Stimulated activated CD4-positive, alpha-beta T cell treated with anti-CD3 and anti-CD28 coated beads, Interleukin-4, amount 100 ng/mL, for 1 hour (primary cell): Measurements from ENCODE around the gene DGKD.

ENCODE experiments used
- DNase-seq: peaks from one replicate; pipeline ENCODE4 v3.0.0-alpha.2; 2020

DGKD gene

DNA sequence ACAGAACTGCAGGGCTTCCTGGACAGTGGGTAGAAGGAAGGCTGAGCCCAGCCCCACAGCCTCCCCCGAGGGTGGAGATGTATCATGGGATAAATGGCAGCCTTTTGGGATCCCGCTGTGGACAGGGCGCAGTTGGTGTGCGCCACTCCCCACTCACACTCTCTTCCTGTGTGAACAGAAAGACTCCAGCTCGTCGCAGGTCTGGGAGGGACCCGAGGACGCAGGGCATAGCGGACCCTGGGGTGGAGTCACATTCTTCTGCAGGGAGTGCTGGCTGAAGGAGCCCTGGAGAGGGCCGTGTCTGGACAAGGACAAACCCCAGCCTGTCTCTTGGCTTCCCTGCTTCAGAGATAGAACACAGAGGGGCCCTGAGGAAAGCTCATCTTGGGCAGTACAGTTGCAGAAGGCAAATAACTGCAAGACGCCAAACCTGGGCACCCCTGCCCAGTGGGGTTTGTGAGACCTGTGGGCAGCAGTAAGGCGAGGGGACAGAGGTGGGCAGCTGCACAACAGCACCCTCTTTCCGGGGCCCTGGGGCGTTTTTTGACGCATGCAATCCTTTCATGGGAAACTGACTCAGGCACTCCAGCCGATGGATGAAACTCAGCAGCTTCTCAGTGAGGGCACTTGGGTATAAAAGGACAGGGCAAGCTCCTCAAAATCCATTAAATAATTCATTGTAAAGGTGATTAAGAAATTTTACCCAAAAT lies 110.4 kb downstream of the DGKD start:
- no peak for DNase-seq

DNA sequence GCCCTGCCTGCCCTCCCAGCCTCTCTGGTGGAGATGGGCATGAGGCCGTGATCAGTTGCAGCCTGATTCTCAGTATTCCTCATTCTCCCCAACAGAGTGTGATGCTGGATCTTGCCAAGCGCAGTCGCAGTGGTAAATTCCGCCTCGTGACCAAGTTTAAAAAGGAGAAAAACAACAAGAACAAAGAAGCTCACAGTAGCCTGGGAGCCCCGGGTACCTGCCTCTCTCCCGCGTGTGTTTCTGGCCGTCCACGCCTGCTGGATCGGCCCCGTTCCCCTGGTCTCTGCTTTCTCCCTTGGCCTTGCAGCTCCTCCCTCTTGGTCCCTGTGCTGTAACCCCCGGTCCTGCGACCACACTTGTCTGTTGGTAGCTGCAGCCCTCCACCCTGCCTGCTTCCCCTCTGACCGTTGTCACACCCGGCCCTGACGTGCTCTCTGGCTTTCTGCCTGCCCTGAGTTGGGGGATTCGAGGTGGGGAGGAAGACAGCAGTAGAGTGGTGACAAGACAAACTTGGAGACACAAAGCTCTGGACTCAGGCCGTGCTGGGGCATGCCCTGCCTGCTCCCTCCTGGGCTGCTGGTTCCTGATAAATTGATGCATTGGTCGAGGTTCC lies 112.8 kb downstream of the DGKD start:
- no peak for DNase-seq

DNA sequence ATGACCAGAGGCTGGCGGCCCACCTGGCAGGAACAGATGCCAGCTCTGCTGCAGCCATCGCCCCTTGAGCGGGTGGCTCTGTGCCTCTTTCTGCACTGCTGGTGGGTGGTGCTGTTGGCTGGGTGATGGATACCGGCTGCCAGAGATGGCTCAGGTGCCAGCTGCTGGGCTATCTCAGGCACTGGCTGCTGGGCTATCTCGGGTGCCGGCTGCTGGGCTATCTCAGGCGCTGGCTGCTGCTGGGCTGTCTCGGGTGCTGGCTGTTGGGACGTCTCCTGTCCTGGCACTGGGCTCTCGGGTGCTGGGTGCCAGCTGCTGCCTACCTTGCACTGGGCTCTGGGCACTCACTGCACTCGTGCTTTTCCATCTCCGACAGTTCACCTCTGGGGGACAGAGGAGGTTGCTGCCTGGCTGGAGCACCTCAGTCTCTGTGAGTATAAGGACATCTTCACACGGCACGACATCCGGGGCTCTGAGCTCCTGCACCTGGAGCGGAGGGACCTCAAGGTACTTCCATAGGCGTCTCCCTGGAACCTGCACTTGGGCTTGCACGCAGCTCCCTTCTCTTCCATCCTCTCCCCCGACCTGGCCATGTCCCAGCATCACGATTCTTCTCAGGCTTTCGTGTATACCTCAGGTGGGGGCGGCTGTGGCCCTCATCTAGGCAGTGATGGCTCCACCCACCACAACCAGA lies 113.9 kb downstream of the DGKD start:
- no peak for DNase-seq

DNA sequence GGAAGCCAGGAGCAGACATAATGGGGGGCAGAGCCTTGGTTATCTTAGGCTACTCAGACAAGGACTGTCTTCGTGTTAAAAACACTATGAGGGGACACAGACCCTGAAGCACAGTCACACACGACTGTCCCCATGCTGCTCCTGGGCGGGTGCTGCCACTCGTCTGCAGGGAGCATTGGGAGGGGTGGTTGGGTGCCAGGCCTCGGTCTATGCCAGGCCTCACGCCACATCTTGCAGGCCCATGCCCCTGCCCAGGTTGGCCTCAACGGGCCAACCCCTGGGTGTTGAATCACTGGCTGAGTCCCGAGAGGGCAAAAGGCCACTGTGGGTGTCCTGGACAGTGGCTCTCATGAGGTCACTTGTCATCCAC lies 114.4 kb downstream of the DGKD start:
- no peak for DNase-seq

DNA sequence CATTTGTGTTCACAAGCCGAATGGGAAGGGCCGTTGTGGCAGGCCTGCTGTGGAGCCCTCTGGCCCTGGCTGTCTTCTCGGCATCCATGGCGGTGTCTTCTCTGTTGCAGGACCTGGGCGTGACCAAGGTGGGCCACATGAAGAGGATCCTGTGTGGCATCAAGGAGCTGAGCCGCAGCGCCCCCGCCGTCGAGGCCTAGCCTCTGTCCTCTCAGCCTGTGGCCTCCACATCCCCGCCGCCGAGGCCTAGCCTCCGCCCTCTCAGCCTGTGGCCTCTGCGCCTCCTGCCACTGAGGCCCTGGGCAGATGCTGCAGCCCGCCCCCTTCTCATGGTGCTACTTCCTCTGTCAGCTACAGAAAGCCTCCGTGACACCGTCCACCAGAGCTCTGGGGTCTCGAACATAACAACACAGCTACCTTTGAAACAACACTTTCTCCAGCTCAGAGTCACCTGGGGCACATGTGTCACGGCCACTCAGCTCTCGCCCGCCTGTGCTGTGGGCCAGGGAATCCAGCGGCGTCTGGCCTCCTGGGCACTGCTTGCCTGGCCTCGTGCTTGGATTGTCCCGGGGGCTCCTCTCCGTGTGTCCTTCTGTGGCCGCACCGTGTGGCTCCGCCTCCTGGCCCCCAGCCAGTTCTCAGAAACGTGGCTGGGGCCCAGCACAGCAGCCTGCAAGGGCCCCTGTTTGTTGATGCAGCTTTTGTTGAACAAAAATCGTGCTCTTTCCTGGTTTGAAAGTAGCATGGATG lies 115.1 kb downstream of the DGKD start:
- no peak for DNase-seq

DNA sequence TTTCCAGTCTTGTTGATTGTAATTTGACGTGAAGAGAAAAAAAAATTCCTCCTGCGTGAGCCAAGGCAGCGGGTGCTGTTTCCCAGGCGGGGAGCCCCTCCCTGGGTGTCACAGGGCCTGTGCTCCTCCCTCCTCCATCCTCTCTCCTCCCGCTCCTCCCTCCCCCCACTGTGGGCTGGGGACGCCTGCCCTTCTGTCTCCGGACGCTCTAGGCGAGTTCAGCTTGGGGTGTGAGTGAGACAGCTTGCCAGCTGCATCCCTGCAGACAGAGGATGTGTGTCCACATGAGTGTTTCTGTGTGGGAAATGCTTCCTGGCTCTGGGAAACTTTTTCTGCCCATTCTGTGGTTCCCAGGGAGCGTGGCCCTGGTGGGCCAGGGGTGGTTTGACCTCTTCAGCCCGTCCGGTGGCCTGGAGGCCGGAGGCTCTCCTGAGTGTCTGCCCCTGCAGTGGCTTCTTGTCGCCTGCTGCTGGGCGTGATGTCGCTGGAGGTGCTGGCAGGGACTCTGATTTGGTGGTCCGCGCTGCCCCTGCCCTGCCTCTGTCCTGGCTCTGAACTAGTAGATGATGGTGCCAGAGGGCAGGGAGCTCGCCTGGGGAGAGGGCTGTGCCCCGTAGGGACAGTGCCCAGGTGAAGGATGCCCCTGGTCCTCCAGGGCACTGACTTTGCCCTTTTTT lies 115.9 kb downstream of the DGKD start:
- no peak for DNase-seq

DNA sequence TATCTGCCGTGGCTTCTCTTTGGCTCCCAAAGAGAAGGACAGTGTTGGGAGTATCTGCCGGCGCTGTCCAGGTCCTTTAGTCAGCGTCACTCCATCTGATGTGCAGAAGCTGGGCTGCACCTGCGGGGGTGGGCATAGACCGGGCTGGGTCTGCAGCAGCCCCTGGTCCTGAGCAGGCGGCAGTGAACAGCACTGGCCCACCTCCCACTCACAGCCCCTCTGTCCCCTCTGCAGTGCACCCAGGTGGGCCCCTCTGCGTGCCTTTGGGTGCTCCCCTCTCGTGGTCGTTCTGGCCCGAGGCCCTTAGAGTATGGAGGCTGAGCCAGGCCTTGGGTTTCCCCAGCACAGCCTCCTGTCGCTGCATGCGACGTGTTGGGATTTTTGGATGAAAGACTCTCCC lies 116.5 kb downstream of the DGKD start:
- no peak for DNase-seq

DNA sequence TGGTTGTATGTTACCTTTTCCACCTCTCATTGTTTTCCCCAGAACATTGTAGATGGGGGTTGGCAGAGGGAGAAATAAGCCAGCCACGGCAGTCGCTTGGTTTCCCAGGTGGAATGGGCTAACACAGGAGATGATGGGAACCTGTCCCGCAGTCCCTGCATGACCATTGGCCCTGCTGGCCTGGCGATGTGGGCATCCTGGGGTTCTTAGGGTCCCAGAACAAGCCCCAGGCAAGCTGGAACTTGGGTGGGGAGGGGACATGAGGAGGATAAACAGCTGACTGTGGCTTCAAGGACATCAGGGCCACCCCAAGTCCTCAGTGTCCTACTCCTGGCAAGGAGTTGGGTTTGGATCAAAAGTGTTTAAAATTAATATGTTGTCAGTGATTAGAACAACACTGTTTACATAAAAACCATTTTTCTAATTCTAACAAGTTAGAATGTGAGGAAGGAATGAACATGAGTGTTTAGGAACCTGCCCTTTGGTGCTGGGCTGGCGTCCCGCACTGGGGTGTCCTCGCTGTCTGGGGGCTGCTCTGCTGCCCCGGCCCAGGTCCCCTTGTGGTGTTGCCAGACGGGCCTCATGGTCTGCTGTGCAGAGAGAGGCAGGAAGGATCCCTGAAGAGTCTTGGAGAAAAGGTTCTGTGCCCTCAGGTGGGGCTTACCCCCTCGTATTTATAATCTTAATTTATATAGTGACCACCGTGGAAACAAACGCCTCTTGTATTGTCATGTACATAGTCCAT lies 117.2 kb downstream of the DGKD start:
- DNase-seq, result no peak

DNA sequence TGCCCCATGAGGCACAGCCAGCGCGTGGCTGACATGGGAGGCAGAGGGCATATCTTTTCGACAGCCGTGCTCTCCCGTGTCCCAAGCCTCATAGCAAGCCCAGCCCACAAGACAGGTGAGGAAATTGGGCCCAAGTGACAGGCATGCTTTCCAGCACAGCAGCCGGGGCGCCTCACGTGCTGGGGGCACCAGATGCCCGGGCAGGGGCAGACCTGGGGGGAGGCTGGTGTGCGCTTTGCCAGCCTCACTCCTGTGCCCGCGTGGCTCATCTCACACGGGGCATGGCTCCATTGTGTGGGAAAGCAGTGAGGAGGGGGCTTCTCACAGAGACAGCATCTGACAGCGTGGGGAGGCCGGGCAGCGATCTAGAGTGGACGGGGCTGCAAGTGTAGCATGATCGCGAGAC lies 119.1 kb downstream of the DGKD start:
- no peak for DNase-seq

DNA sequence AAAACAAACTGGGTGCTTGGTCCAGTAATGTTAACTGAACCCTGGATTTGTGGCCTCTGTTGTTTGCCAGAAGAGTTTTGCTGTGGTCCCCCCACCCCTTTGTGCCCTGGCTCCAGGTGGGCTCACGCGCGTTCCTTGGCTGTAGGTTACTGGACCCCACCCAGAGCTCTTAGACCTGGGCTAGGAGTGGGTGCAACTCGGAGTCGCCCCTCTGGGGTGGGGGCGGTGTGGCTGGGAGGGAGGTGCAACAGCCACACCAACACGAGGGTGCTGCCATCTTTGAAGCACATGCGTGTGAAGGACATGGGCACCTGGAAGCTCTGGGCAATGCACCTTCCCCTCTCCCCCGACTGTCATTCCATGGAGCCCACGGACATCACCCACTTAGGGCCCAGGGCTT lies 119.6 kb downstream of the DGKD start:
- no peak for DNase-seq

DNA sequence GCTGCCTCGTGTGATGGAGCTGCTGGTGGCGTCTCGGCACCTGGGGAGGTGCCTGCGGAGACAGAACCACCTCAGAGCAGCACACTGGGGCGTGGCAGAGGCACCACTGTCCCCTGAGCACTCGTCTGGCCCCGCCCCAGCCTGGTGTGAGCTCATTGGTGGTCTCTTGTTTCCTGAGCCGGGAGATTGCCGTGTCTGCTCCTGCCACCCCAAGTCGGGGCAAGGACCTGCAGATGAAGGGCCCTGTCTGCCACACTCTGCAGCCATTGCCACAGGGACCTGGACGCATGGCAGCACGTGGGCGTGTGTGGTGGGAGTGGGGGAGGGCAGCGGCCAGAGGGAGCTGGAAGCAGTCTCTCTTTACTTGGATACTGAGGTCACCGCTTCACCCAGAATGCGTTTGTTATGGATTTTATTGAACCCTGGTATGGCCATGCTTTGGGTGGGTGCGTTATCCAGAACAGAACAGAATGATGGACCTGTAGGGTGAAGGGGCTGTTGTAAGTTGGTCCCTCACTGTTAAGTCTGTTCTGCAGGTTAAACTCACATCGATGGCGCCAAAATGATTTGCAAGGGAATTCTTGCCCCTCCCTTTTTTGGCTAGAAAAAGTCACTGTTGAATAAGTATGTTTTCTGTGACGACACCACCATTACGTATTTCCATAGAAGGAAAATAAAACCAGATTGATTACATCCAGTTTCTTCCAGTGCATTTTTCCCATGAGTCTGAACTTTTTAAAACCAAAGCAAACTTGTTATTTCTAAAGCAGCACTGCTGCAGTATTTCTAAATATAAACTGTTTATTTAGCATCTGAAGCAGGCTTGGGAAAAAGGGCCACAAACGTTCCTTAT lies 120.2 kb downstream of the DGKD start:
- no peak for DNase-seq

DNA sequence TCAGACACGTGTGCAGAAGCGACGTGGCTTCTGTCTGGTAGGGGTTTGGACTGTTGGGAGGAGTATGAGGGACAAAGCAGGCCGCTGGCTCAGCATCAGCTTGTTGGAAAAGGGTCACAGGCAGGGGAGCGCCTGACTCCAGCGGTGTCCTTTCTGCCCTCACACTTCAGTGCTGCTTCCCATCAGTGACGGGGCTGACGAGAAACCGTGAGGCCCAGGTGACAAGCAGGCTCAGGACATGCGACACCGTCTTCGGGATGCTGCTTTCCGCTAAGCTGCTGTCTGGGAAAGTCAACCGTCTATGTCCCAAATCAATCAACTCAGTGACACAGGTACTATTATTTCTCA lies 121.7 kb downstream of the DGKD start:
- no peak for DNase-seq

DNA sequence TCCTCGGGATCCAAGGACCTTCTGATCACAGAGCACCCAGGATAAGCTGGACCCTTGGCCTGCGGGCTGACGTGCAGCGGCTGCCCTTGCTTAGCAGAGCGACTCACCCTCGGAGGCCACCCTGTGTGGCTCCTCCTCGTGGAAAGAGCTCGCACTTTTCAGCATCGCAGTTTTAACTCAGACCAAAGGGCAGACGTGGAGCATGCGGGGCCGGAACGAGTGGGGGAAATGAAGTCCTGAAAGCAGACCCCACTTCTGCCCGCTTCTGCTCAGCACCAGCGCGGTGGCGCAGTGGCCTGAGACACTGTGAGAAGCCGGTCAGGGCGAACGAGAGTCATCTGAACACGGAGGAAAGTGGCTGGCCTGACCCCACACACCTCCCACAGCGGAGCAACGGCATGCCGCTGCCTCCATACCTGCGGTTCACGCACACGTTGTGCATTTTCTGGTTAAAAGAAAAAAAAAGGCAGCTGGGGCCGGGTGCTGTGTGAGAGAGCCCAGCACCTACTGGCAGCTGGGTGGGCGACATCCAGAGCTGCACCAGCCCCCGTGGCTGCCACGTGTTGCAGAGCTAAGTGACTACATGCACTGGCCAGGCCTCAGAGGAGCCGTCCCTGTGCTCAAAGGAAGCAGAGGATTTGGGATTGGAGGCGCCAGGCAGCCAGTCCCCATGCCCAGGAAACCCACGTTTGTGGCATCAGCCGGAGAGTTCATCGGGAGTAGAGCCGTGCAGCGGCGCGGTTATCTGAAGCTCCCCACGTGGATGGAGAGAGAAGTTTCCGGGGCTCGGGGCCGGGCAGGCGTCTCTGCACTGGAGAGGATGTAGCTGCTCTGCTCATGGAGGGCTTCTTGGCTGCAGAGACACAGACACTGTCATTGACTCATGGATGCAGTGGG lies 122.6 kb downstream of the DGKD start:
- DNase-seq, result no peak

DNA sequence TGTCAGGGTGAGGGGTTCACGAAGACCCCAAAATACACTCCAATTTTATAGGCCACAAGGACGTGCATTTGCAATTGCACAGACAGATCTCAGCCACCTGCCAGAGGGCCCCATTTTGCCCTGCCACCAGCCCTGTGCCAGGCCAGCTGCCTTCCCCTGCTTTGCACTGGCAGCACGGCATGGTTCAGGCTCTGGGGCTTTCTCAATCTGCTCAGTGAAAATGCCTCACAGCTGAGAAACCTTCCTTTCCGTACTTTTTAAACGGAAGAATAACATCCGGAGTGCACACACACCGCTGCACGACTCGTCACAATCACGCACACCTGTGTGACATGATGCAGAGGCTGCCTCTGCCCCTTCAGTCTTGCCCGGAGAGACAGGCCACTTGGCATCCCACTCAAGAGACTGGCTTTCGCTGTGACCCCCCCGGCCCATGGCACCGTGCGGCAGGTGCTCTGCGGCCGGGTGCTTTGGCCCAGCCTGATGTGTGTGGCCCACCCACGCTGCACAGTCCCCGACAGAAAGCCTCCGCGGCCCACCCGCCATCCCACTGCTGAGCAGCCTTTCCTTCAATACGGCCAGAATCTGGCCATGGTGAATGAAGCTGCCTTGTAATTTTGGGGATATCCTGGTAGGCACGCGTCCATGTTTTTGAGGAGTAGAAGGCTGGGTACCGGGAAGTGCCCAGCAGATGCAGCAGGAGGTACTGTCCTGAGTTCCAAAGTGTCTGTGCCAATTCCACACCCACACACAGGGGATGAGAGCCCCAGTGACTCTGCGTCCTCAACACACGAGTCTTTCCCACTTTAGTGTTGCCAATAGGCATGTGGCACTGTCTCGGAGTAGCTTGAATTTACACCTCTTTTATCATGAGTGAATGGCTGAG lies 123.5 kb downstream of the DGKD start:
- no peak for DNase-seq

DNA sequence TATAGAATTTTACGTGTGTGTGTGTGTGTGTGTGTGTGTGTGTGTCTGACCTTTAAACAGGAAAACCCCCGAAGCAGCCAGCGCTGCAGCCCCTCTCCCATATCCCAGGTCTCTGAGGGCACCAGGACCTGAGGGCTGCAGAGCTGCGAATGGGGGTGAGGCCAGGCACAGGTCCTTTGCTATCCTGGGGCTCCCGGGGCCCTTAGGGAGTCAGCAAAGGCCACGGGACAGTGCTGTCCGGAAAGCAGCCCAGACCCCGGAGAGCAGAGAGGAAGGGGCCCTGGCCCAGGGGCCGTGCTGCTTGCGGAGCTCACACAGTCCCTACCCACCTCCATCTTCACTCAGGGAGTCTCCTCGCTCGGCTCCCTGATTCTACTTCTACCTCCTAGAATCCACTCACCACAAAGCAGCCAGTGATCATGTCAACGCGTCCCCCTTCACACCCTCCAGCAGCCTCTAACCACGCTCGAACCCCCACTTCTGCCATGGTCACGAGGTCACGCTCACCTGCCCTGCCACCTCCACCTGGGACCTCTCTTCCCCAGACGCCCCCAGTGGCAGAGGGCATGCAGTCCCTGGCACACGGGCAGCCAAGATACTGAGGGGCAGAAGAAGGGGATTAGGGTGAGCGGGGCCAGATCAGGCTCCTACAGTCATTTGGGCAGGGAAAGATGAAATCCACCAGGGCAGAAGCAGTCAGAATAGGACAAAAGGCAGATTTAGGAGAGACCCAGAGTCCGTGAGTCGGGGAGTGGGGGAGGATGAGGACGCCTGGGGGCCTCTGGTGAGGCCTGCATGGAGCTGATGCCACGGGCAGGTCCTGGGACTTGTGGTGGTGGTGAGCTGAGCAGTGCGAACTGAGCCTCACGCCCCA lies 125.6 kb downstream of the DGKD start:
- no peak for DNase-seq

DNA sequence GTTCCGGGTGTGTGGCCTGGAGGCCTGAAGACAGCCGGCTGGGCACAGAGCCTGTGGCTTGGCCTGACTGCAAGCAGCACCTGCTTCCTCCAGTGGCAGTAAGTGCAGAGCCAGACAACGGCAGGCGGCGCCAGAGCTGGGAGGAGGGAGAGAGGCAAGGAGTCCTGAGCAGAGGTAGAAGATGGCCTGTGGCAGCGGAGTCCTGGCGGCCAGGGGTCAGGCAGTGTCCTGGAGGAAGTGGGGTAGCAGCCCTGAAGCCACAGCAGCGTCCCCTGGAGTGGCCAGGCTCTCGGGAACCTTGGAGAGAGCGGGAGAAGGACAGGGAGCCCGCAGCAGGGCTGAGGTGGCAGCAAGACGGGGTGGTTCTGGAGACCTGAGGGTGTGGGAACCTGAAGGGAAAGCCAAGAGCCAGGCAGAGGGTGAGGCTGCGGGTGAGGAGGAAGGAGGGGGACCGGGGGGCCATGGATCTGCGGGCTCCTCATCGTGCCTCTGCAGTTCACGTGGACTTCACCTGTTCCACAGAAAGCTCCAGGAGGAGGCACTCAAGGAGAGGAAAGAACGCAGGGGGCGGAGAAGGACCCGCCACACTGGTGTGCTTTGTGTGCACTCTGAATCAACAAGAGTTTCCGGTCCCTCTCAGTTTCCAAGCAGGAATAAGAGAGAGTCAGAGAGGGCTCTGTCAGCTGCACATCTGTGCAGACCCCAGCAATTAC lies 126.4 kb downstream of the DGKD start:
- no peak for DNase-seq

DNA sequence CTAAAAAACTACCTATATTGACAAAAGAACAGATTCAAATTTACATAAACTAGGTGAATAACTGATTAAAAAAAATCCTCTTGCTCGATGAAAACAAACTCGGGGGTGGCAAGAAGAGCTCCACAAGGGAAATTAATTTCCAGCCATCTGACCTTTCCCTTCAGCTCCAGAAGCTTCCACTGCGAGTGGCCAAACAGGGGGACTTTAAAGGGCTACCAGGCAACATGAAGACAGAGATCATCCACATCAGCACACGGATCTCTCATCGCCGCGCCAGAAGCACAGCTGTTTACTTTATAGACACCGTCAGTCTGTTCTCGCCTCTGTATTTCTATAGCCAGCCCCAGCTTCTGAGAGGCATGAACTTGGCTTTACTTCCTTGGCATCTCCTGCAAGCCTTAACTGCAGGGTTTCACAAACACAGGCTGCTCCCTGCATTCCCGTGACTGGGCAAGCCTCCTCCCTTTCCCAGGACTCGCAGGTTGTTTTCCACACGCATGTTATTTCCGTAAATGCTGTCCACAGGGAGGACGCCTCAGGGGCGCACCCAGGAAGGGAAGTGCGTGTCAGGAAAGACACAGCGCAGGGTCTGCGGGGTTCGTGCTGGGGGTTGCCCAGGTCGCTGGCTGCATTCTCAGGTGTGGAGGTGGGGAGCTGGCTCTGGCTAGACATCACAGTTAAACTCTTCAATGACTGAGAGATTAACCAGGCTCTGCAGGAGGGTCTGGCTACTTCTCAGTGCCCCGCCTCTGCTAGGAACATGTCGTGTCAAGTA lies 127.3 kb downstream of the DGKD start:
- no peak for DNase-seq
